NOMO-1 treated with dmso at 0.1 percent for 144 hours (cell line): ENCODE results near the gene RRM1.
"Not testable (repeated sequence)": the region's sequence is repeated elsewhere in the genome, so short reads cannot be mapped to it uniquely, and the experiment has no call there.

Experiments used
- DNase-seq: peaks from one replicate; lab custom pipeline; 2025; ENCODE audit not compliant: unreplicated experiment; lab: John Stamatoyannopoulos, UW

Gene RRM1

GRCh38 chr11:4094348-4095291 lies at the start of gene RRM1:
TSS of gene RRM1 (plus strand) at chr11:4094799. CDS start at chr11:4095013, 214 bp downstream.
- DNase-seq = peak; percentile 90

GRCh38 chr11:4044976-4045646 lies 49.5 kb upstream of the RRM1 start:
- DNase-seq = no peak

- no peak for DNase-seq
Observed at GRCh38 chr11:4048340-4048739, 46.3 kb upstream of the RRM1 start.

DNA sequence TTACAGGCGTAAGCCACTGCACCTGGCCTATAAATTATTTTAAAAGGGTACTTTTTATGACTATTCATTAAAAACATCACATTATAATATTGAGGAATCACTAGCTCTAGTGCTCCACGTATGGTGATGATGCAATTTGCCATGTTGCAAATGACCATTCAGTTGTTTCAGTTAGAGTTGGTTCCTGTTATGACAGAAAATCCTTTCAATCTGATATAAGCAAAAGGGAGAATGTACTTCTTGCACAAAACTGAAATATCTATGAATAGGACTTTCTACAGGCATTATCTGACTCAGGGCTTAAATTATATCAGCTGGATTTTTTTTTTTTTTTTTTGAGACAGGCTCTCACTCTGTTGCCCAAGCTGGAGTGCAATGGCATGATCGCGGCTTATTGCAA lies 45.6 kb upstream of the RRM1 start:
- peak; percentile 73 for DNase-seq

- peak; percentile 30 for DNase-seq
Observed at GRCh38 chr11:4050138-4050537, 44.5 kb upstream of the RRM1 start.

- DNase-seq = not testable (repeated sequence)
Observed at GRCh38 chr11:4053200-4053599, 41.4 kb upstream of the RRM1 start.

DNA sequence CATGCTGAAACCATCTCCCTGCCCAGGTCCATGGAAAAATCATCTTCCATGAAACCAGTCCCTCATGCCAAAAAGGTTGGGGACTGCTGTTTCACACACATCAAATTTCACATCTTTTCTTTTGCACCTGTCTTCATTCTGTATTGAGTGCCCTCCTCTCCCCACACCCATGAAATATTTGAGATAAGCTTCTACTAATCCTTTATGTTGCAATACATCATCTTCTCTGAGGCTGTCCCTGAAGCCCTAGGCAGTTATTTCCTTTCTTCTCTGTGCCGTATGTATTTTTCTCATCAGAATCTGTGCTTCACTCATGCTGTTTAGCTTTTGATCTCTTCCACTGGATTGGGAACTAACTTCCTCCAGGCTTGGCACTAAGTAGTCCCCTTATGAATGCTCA lies 40.0 kb upstream of the RRM1 start:
- DNase-seq = no peak

GRCh38 chr11:4059424-4059823 lies 35.2 kb upstream of the RRM1 start:
- DNase-seq = no peak

GRCh38 chr11:4060182-4060923 lies 34.2 kb upstream of the RRM1 start:
- no peak for DNase-seq

GRCh38 chr11:4061700-4062099 lies 32.9 kb upstream of the RRM1 start:
- DNase-seq = no peak

GRCh38 chr11:4063348-4063747 lies 31.3 kb upstream of the RRM1 start:
- DNase-seq = no peak

- DNase-seq = no peak
Observed at GRCh38 chr11:4064278-4064955, 30.2 kb upstream of the RRM1 start.

DNA sequence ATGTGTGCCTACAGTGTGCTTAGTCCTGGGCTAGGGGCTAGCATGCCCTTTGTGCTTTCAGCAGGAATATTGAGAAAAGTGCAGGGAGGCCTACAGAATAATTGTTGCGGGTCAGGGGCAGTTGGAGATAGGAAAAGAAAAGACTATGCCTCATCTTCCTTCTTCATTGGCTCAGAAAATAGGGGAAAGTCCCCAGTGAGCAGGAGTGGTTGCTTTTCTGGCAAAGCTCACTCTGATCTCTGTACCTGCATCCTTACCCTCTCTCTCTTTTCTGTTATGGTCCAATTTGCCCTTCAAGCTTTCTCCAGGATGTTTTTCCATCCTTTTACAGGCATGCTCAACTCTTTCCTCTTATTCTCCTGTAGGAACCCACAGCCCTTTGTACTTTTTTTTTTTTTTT lies 29.5 kb upstream of the RRM1 start:
- no peak for DNase-seq

DNA sequence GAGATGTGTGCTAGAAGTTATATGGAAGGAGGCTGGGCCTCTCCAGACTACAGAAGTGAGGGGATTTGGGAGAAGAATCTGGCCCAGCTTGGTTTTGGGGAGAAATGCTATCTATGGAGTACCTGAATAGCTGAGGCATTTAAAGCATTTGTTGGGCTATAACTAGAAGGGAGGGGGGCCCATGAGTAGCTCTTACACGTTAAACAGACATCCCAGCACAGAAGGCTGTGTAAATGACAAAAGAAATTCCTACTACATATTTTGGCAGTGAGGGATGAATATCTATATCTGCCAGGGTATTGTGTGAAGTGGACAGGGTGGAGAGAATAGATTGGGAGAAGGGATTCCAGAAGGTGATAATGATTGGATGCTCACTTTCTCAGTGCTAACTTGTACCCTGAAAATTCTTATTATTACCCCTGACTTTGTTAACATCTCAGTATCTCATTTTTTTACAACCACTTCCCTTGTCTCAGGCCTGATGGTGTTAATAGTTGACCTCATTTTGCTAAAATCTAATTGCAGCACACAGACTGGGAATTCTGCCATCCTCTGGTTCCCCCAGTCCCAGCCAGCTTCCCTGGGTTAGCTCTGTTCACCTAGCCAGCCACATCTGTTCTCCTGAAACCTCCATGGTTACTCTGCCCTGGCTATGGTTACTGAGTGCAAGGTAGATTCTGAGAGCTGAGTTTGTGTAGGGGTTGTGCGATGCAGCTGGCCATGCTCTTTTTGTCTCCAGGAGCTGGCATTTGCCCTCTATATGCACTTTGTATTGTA lies 28.8 kb upstream of the RRM1 start:
- DNase-seq = no peak

- DNase-seq = peak; percentile 72
Observed at GRCh38 chr11:4066910-4067309, 27.7 kb upstream of the RRM1 start.

DNA sequence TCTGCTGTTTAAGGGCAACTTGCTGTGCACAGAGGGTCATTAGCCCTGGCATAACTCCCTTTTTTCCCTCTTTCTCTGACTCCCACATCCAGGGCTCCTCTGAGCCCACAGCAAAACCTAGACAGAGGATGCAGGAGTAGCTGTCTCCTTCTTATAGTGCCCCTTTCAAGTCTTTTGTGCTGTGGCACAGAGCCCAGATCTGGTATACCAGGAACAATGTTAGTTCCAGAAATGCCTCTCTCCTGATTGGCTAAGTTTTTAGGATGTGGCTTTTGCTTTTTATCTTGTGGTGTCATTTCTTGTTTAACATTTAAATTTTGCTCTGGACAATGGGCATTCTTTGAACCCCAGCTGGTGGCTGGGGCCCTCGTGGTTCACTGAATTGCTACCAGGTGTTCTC lies 25.6 kb upstream of the RRM1 start:
- DNase-seq = no peak

DNA sequence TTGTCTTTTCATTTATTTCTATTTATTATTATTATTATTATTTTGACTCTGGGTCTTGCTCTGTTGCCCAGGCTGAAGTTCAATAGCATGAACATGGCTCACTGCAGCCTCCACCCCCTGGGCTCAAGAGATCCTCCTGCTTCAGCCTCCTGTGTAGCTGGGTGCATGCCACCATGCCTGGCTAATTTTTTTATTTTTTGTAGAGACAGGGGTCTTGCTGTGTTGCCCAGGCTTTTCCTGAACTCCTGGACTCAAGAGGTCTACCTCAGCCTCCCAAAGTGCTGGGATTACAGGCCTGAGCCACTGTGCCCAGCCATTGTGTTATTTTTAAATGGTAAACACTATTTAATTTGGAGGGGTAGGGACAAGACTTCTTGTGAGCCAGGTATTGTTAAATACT lies 23.3 kb upstream of the RRM1 start:
- DNase-seq = no peak

- no peak for DNase-seq
Observed at GRCh38 chr11:4071914-4072313, 22.7 kb upstream of the RRM1 start.

GRCh38 chr11:4072668-4073285 lies 21.8 kb upstream of the RRM1 start:
- peak; percentile 56 for DNase-seq

DNA sequence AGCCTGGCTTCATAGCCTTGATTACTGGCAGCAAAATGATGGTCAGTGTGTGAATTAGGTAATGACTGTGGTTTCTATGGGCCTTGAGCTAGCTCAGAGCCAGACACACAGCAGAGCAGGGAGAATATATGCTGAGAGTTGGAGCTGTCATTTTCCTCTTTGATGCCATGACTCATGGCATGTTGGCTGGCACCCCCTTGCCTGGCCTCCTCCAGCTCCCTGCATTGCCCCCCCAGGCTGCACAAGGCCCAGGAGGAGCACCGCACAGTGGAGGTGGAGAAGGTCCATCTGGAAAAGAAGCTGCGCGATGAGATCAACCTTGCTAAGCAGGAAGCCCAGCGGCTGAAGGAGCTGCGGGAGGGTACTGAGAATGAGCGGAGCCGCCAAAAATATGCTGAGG lies 20.3 kb upstream of the RRM1 start:
- no peak for DNase-seq
